SK-N-SH (cell line): ENCODE data around the gene TIMM10.

Experiments used
- CTCF ChIP-seq: fragments of 200-600 bp; sonication (generic); IDR thresholded peaks from 2 replicates; pipeline ENCODE4 v1.6.1; 2017; ENCODE audit warnings: antibody characterized with exemption, mild to moderate bottlenecking, moderate library complexity
- EP300 ChIP-seq, 2 experiments: IDR thresholded peaks; 2 replicates each; pipeline versions ENCODE4 v1.4.0 to v1.6.1; 2012; ENCODE audit warnings: borderline replicate concordance in 1 of 2, low read depth in 1 of 2, low read length in 1 of 2
- EZH2phosphoT487 ChIP-seq: fragments of 200-600 bp; sonication (generic); IDR thresholded peaks from 2 replicates; pipeline ENCODE4 v1.6.1; 2017; ENCODE audit warnings: low read depth, mixed run types, mild to moderate bottlenecking, antibody characterized with exemption, moderate library complexity, borderline replicate concordance
- SMC3 ChIP-seq: IDR thresholded peaks from 2 replicates; pipeline ENCODE4 v1.6.1; 2012; ENCODE audit warnings: low read depth, low read length, improper control_type of control experiment
- TCF12 ChIP-seq: IDR thresholded peaks from 2 replicates; pipeline ENCODE4 v1.4.0; 2012

GRCh38 chr11:57539342-57539741 lies 8.8 kb upstream of the TIMM10 start:
- TF ChIP-seq TCF12, result no peak
- TF ChIP-seq CTCF, result no peak
- TF ChIP-seq EZH2phosphoT487, result no peak
- no peak for TF ChIP-seq SMC3
- no peak for TF ChIP-seq EP300 (IDR thresholded peaks at IDR 0.05; ENCODE audit: borderline replicate concordance in 1 of 2, low read depth in 1 of 2, low read length in 1 of 2)
